Measurements from ENCODE around the gene TLCD2. TPM values are rescaled to one million over a fixed set of nuclear protein-coding genes. Genes with fewer than 3 reads are reported as not detected.

The TLCD2 gene, protein sequence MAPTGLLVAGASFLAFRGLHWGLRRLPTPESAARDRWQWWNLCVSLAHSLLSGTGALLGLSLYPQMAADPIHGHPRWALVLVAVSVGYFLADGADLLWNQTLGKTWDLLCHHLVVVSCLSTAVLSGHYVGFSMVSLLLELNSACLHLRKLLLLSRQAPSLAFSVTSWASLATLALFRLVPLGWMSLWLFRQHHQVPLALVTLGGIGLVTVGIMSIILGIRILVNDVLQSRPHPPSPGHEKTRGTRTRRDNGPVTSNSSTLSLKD
- 10 to 100 TPM in 3 of 4 donors, 1 to 10 TPM in 1; 6.3 to 39.4 (median 16.9) TPM for total RNA-seq

DNA sequence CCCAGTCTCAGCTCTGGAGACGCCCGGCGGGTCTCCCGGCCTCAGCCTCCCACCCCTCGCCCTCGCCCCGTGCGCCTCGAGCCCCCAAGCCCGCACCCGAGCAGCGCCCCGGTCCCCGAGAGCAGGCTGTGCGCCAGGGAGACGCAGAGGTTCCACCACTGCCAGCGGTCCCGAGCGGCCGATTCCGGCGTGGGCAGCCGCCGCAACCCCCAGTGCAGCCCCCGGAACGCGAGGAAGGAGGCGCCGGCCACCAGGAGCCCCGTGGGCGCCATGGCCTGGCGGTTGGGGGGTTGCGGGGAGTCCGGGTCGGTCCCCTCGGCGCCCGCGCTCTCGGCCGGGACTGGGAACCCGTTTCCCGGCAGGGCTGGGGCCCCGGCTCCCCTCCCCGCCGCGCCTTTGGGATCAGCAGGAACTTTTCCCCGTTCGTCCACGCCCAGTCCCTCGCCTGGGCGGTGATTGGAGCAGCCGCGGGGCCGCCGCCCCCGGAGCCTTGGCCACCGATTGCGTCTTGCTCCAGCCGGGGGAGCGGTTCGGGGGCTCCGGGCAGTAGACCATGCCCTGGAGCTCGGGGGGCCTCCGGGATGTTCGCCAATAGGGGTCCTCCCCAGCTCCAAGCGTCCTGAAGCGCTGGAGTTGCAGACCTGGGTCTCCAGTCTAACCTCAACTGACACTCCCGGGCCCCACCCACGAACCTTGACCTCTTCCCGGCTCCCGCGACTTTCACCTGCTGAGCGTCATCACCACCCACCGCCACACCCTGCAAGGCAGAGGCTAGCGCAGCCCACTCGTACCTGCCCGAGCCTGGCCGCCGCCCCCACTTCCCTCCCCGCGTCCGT is at the start of gene TLCD2:
TLCD2 (minus strand) TSS at position 407 of the 836 bp plus-strand sequence; CDS start at position 272, 135 bp downstream.
- TF ChIP-seq, protein P1, sequence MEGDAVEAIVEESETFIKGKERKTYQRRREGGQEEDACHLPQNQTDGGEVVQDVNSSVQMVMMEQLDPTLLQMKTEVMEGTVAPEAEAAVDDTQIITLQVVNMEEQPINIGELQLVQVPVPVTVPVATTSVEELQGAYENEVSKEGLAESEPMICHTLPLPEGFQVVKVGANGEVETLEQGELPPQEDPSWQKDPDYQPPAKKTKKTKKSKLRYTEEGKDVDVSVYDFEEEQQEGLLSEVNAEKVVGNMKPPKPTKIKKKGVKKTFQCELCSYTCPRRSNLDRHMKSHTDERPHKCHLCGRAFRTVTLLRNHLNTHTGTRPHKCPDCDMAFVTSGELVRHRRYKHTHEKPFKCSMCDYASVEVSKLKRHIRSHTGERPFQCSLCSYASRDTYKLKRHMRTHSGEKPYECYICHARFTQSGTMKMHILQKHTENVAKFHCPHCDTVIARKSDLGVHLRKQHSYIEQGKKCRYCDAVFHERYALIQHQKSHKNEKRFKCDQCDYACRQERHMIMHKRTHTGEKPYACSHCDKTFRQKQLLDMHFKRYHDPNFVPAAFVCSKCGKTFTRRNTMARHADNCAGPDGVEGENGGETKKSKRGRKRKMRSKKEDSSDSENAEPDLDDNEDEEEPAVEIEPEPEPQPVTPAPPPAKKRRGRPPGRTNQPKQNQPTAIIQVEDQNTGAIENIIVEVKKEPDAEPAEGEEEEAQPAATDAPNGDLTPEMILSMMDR (IDR thresholded peaks at IDR 0.05; ENCODE audit: low read depth), result no peak

DNA sequence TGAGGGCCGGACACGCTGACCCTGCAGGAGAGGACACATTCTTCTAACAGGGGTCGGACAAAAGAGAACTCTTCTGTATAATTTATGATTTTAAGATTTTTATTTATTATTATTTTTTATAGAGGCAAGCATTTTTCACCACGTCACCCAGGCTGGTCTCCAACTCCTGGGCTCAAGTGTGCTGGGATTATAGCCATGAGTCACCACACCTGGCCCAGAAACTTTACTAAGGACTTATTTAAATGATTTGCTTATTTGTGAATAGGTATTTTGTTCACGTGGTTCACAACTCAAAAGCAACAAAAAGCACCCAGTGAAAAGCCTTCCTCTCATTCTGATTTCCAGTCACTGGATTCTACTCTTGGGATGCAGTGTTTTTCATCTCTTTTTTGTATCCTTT is 49.4 kb upstream of the TLCD2 start:
- TF ChIP-seq, protein P1 (IDR thresholded peaks at IDR 0.05; ENCODE audit: low read depth), result no peak

DNA sequence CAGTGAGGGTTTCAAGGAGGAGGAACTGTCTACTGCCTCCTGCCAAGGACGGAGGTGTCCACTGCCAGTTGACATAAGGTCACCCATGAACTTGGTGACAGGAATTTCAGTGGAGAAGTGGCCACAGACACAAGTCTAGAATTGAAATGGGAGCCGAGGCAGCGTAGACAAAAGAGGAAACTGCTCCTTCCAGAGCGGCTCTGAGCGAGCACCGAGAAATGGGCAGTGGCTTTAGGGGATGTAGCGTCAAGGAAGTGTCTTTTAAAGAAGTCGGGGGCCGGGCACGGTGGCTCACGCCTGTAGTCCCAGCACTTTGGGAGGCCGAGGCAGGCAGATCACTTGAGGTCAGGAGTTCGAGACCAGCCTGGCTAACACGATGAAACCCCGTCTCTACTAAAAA is 48.6 kb upstream of the TLCD2 start:
- TF ChIP-seq, protein P1 (IDR thresholded peaks at IDR 0.05; ENCODE audit: low read depth), result no peak

DNA sequence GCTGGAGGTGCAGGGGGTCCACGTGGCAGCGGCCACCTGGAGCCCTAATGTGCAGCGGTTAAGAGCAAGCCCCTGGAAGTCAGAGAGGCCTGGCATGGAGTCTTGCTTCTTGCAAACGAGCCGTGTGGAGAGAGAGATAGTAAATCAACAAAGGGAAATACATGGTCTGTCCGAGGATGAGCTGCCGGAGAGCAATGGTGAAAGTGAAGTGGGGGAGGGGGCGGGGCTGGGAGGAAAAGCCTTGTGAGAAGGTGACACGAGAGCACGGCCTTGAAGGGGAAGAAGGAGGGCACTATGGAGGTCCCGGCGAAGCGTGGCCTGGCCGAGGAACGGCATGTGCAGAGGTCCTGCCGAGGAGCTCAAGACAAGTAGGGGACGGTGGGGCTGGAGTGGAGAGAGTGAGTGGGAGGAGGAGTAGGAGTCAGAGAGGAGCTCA is 45.7 kb upstream of the TLCD2 start:
- TF ChIP-seq, protein P1 (IDR thresholded peaks at IDR 0.05; ENCODE audit: low read depth), result no peak

DNA sequence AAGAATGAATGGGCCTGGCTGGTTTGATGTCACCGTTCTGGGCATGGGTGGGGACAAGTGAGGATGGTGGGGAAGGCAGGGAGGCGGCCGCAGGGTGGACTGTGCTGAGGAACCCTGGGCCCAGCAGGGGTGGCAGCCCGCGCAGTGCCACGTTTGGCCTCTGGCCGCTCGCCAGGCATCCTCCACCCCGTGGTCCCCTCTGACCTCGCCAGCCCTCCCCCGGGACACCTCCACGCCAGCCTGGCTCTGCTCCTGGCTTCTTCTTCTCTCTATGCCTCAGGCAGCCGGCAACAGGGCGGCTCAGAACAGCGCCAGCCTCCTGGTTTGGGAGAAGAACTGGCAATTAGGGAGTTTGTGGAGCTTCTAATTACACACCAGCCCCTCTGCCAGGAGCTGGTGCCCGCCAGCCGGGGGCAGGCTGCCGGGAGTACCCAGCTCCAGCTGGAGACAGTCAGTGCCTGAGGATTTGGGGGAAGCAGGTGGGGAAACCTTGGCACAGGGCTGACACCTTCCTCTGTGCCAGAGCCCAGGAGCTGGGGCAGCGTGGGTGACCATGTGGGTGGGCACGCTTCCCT is 45.2 kb upstream of the TLCD2 start:
- TF ChIP-seq, protein P1 (IDR thresholded peaks at IDR 0.05; ENCODE audit: low read depth), result no peak

DNA sequence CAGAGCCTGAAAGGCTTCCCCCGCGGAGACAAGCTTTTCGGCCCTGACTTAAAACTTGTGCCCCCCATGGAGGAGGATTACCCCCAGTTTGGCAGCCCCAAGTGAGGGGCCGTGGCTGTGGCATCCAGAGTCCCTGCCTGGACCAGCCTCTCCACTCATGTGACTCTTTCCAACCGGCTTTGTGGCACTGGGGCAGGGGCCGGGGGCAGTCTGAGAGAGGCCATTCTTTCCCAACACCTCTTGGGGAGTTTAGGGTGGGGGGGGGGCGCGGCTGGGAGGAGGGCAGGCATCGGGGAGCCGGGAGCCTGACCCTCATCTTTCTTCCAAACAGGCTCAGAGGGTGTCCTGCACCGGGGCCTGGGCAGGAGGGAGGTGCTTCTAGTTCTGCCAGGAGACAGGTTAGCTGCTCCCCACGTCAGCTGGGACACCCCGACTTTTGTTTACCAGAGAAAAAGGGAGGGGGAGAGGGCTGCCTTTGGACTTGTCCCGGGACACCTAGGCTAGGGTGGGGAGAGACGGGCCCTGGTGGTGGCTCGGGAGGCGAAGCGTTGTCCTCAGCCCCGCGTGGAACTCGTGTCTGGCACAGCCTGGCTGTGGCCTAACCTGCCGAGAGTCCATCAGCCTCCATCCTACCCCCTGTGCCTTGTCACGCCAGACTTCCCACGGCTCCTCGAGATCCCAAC is 44.4 kb upstream of the TLCD2 start:
- TF ChIP-seq, protein P1 (IDR thresholded peaks at IDR 0.05; ENCODE audit: low read depth), result no peak

Measured in subcutaneous adipose tissue (tissue), 4 donors.